ENCODE results near the gene IP6K3.

IP6K3 gene

DNA sequence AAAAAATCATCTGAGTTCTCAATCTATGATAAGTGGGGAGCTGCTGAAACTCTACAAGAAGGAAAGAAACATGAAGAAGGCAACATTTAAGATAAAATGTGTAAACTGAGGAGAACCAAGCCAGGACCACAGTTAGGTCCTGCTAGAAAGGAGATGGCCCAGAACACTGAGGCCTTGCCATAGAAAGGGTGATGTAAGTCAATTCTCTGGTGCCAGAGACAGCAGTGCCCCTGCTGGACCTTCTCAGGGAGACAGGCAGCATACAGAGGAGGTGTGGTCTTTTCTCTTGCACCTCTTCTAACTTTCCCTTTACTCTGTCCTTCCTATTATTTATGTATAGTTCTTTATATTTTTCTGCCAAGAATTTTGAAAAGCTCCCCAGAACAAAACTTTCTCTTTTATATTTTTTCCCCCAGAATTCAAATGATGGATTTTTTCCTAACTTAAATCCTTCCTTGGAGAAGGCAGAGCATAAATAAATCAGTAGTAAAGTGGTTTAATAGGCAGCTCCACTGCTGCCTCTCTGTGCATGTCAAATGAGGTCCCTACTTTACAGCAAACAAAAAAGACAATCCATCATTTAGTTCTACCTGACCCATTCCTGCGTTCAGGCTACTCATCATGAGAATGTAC, 44.2 kb downstream of the IP6K3 start:
- TF ChIP-seq, protein P1, sequence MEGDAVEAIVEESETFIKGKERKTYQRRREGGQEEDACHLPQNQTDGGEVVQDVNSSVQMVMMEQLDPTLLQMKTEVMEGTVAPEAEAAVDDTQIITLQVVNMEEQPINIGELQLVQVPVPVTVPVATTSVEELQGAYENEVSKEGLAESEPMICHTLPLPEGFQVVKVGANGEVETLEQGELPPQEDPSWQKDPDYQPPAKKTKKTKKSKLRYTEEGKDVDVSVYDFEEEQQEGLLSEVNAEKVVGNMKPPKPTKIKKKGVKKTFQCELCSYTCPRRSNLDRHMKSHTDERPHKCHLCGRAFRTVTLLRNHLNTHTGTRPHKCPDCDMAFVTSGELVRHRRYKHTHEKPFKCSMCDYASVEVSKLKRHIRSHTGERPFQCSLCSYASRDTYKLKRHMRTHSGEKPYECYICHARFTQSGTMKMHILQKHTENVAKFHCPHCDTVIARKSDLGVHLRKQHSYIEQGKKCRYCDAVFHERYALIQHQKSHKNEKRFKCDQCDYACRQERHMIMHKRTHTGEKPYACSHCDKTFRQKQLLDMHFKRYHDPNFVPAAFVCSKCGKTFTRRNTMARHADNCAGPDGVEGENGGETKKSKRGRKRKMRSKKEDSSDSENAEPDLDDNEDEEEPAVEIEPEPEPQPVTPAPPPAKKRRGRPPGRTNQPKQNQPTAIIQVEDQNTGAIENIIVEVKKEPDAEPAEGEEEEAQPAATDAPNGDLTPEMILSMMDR (IDR thresholded peaks at IDR 0.05; ENCODE audit: low read depth, low read length), result peak; percentile 55
- H3K4me3 ChIP-seq (ENCODE audit: low read depth, low read length), result no peak overlapping the region

DNA sequence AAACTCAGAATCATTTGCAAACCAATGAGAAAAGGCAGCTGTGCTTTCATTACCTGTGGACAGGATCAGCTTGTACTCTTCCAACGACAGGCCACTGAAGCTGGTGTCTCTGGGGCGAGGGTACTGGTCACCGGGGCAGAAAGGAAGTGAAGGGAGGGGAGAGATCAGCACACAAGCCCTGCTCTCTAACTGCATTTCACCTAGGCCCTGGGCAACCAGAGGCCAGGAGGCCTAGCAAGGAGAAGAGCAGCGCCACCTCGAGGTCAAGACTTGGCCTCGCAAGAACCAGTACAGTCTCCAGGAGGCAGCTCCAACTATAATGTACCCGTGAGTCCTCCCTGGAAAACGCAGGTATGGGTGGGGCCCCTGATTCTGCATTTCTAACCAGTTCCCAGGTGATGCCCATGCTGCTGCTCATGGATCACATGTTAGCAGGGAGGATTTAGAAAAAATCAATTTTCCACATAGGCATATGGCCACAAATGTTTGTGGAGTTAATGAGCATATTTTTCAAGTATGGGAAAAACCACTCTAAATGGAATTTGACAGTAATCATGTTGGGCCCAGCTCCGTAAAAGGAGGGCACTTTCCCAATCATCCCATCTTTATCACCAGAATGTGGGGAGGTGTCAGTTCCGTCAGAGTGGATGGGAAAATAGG, 46.2 kb downstream of the IP6K3 start:
- no peak overlapping the region for H3K4me3 ChIP-seq (ENCODE audit: low read depth, low read length)
- TF ChIP-seq, protein P1 (IDR thresholded peaks at IDR 0.05; ENCODE audit: low read depth, low read length), result peak; percentile 66

DNA sequence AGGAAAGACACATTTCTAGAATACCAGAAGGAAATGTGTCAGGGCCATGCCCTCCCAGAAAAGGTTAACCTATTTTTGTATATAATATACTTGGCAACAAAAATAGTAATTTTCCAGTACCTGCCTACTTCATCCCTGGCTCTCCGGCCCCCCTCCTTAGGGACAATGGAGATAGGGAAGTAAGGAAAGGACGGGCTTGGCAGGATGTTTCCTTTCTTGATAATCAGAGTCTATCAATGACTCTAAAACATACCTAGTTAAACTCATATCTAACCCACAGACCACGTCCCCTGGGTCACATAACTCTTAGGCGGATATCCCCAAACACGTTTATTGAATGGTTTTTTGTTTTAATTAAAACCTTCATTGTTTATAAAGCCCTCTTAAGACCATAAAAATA, 47.0 kb downstream of the IP6K3 start:
- no peak overlapping the region for H3K4me3 ChIP-seq (ENCODE audit: low read depth, low read length)
- TF ChIP-seq, protein P1 (IDR thresholded peaks at IDR 0.05; ENCODE audit: low read depth, low read length), result no peak

DNA sequence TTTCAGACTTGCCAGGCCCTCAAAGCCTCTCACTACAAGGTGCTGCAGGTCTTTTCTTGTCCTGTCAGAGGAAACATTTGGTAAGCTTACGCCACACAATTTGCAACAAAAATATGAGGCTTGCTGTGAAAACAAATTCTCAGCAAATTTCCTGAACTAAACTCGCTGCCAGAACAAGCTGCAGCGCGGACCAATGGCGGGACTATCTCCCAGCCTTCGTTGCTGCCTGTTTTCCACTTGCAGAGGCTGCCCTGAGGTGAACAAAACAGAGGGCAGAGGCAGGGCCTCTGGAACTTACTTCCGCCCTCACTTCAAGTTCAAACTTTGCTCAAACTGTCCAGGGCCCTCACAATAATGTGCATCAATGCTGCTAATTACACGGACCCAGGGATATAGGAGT, 47.6 kb downstream of the IP6K3 start:
- TF ChIP-seq, protein P1 (IDR thresholded peaks at IDR 0.05; ENCODE audit: low read depth, low read length), result no peak
- no peak overlapping the region for H3K4me3 ChIP-seq (ENCODE audit: low read depth, low read length)

DNA sequence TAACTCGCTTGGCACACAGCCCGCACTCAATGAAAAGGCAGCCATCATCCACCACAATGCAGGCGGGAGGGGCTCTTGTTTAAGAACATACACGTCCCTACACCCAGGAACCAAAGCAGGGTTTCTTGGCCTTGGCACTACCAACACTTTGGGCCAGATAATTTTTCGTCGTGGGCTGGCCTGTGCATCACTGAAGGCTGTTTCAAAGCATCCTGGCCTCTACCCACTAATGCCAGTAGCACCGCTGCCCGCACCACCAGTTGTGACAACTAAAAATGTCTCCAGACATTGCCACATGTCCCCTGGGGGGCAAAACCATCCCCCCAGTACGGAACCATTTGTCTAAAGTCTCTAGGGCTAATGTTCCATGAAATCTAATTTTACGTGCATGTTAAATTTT, 48.2 kb downstream of the IP6K3 start:
- TF ChIP-seq, protein P1 (IDR thresholded peaks at IDR 0.05; ENCODE audit: low read depth, low read length), result no peak
- no peak overlapping the region for H3K4me3 ChIP-seq (ENCODE audit: low read depth, low read length)

DNA sequence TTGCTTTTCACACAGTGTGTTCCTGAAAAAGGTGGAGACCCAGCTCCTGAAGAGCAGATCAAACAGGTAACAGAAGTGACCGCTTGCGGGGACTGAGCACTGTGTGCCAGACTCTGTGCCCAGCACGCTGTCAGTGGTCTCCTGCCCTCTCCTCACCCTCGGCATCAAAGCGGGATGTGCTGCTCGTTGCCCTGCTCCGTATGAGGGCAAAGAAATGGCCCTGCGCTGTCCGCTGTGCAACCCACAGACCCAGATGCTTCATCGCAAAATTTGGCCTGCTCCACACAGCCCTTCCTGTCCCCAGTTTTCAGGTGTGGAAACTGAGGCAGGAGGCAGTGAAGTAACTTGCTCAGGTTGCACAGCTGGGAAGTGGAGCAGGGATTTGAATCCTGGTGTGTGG, 48.9 kb downstream of the IP6K3 start:
- H3K4me3 ChIP-seq (ENCODE audit: low read depth, low read length), result no peak overlapping the region
- TF ChIP-seq, protein P1 (IDR thresholded peaks at IDR 0.05; ENCODE audit: low read depth, low read length), result no peak
